HL-60 (cell line): ENCODE measurements around the gene PRKCE.

Experiments used
- DNase-seq, 2 experiments: peaks; one replicate each; pipeline ENCODE4 v3.0.0-alpha.2; 2010 to 2020; ENCODE audit warnings: low read depth in 1 of 2, low spot score in 1 of 2
- H3K27ac ChIP-seq: fragments of 250-450 bp; sonication (Bioruptor Pico); replicated peaks from 2 replicates; pipeline ENCODE4 v1.5.1; 2020; ENCODE audit warnings: mild to moderate bottlenecking, moderate library complexity
- H3K27me3 ChIP-seq: fragments of 250-450 bp; sonication (Bioruptor Pico); 2 replicates; pipeline ENCODE4 v1.5.1; 2021; ENCODE audit warnings: mild to moderate bottlenecking, moderate library complexity; ENCODE audit not compliant: insufficient read depth, poor library complexity, severe bottlenecking
- H3K4me3 ChIP-seq: replicated peaks from 2 replicates; pipeline ENCODE4 v1.5.1; 2011; ENCODE audit warnings: mild to moderate bottlenecking, control low read depth, low read length; ENCODE audit not compliant: insufficient read depth
- GABPA ChIP-seq: IDR thresholded peaks from 2 replicates; pipeline ENCODE4 v1.6.1; 2012; ENCODE audit warnings: low read depth
- POLR2AphosphoS5 ChIP-seq: IDR thresholded peaks from 2 replicates; pipeline ENCODE4 v1.6.1; 2012; ENCODE audit warnings: low read depth
- SPI1 ChIP-seq: IDR thresholded peaks from 2 replicates; pipeline ENCODE4 v1.6.1; 2012; ENCODE audit warnings: low read depth, mild to moderate bottlenecking, borderline replicate concordance
- TF ChIP-seq, protein P1 (sequence below): IDR thresholded peaks from 2 replicates; pipeline ENCODE4 v1.6.1; 2012; ENCODE audit warnings: low read depth; ENCODE audit not compliant: insufficient replicate concordance
- TF ChIP-seq, protein P2 (sequence below): IDR thresholded peaks from one replicate; pipeline ENCODE4 v1.5.1; 2011; ENCODE audit warnings: low read length, control low read depth, inconsistent platforms; ENCODE audit not compliant: insufficient read depth

PRKCE gene

DNA sequence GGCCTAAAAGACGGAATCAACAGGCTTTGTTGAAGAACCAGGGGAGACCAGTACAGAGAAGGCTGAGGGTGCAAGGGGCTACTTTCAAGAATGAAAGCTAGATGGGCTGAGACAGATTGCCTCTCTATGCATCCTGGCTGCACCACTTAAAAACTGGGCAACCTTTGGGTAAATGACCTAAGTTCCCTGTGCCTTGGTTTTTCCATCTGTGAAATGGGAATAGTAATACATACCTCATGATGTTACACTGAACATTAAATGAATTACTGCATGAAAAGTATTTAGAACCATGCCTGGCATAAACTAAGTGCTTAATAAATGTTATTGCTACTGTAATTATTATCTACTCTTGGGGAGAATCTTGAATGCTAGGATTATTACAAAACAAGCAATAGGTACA is 106.5 kb downstream of the PRKCE start:
- Histone ChIP-seq H3K4me3 (no peak overlapping the region), H3K27me3 (no peaks in the 10 kb centered on the region), H3K27ac (no peak overlapping the region)
- DNase-seq = no peak
- TF ChIP-seq SPI1 (no peak), POLR2AphosphoS5 (no peak), GABPA (no peak)
- TF ChIP-seq, protein P1, sequence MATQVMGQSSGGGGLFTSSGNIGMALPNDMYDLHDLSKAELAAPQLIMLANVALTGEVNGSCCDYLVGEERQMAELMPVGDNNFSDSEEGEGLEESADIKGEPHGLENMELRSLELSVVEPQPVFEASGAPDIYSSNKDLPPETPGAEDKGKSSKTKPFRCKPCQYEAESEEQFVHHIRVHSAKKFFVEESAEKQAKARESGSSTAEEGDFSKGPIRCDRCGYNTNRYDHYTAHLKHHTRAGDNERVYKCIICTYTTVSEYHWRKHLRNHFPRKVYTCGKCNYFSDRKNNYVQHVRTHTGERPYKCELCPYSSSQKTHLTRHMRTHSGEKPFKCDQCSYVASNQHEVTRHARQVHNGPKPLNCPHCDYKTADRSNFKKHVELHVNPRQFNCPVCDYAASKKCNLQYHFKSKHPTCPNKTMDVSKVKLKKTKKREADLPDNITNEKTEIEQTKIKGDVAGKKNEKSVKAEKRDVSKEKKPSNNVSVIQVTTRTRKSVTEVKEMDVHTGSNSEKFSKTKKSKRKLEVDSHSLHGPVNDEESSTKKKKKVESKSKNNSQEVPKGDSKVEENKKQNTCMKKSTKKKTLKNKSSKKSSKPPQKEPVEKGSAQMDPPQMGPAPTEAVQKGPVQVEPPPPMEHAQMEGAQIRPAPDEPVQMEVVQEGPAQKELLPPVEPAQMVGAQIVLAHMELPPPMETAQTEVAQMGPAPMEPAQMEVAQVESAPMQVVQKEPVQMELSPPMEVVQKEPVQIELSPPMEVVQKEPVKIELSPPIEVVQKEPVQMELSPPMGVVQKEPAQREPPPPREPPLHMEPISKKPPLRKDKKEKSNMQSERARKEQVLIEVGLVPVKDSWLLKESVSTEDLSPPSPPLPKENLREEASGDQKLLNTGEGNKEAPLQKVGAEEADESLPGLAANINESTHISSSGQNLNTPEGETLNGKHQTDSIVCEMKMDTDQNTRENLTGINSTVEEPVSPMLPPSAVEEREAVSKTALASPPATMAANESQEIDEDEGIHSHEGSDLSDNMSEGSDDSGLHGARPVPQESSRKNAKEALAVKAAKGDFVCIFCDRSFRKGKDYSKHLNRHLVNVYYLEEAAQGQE = no peak
- TF ChIP-seq, protein P2, sequence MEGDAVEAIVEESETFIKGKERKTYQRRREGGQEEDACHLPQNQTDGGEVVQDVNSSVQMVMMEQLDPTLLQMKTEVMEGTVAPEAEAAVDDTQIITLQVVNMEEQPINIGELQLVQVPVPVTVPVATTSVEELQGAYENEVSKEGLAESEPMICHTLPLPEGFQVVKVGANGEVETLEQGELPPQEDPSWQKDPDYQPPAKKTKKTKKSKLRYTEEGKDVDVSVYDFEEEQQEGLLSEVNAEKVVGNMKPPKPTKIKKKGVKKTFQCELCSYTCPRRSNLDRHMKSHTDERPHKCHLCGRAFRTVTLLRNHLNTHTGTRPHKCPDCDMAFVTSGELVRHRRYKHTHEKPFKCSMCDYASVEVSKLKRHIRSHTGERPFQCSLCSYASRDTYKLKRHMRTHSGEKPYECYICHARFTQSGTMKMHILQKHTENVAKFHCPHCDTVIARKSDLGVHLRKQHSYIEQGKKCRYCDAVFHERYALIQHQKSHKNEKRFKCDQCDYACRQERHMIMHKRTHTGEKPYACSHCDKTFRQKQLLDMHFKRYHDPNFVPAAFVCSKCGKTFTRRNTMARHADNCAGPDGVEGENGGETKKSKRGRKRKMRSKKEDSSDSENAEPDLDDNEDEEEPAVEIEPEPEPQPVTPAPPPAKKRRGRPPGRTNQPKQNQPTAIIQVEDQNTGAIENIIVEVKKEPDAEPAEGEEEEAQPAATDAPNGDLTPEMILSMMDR = no peak

DNA sequence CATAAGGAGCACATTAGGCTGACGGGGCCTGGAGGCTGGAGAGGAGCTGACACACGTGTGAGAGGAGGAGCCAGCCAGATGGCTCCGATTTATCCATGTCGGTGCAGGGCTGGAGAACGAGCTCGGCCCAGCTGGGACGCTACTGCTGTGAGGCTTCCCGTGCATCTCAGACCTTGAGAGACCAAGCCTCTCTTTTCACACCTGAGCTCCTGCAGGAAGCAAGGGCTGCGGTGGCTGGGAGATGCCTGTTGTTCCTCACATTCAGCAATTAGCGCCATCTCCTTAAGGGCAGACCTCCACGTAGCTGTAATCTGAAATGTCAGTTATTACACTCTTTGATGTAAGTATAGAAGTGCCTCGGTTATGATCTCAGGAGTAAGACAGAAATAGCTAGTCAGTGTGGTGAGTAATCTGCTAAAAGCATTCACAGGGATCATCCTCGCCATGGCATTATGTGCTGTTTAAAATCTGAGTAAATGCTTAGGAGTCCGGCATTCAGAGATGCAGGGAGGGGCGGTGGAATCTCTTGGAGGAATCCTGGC is 107.9 kb downstream of the PRKCE start:
- no peak overlapping the region for H3K27ac ChIP-seq
- no peak overlapping the region for H3K4me3 ChIP-seq
- TF ChIP-seq SPI1 (no peak), POLR2AphosphoS5 (no peak), GABPA (no peak)
- TF ChIP-seq, protein P2 = no peak
- TF ChIP-seq, protein P1 = no peak
- DNase-seq = no peak
- no peaks in the 10 kb centered on the region for H3K27me3 ChIP-seq

DNA sequence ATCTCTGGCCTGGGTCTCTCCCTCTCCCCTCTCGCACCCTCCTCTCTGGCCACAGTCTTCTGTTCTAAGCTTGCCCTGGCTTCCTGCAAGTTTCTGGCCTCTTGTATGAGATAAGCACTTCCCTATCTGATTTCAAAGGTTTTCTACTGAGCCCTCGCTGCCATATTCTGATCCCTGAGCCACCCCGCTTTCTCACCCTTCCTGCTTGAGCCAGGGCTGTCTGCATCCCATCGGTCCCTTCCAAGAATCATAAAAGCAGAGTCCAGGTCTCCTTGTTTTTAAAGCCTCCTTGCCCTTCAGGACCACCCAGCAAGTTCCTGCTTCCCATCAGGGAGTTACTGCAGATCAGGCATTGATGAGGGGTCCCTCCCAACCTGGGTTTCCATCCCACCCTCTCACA is 110.2 kb downstream of the PRKCE start:
- DNase-seq = no peak
- no peak for TF ChIP-seq GABPA
- no peak for TF ChIP-seq POLR2AphosphoS5
- TF ChIP-seq SPI1 = peak; percentile 42; the same call in 1 of the 2 replicates
- TF ChIP-seq, protein P1 = no peak
- TF ChIP-seq, protein P2 = no peak
- H3K4me3 ChIP-seq = no peak overlapping the region
- no peaks in the 10 kb centered on the region for H3K27me3 ChIP-seq
- no peak overlapping the region for H3K27ac ChIP-seq
